K562 (cell line): ENCODE measurements around the gene SYCE1. TPM values are rescaled to one million over a fixed set of nuclear protein-coding genes. Genes with fewer than 3 reads are reported as not detected.
A peak's percentile ranks its signal among the peaks of the same experiment; 100 is the strongest.

ENCODE experiments used
- ATAC-seq: fragments of 200-7000 bp; cut with Tn5 transposase; 3 replicates; pipeline ENCODE4 v1.9.1; 2020; ENCODE audit warnings: moderate library complexity
- BruUV-seq: library from RNA; stranded (reverse); fragments of 400-500 nt; replicated peaks from 2 replicates; lab custom pipeline; 2021; lab: Mats Ljungman, UMichigan
- CTCF ChIA-PET: fragments of 300-600 bp; formaldehyde crosslinking; extraction: SDS; loops from one replicate; lab custom pipeline; 2021; ENCODE audit warnings: low intra/inter-chr PET ratio; lab: Yijun Ruan, JAX
- POLR2A ChIA-PET: fragments of 300-600, 350-650 bp; sonication (Branson Sonifier 250); formaldehyde crosslinking; extraction: SDS; loops from one replicate; lab custom pipeline; 2021; ENCODE audit warnings: antibody characterized with exemption, inconsistent platforms; lab: Yijun Ruan, JAX
- DNase-seq, 4 experiments: peaks; one replicate each; pipeline versions ENCODE4 v3.0.0 to v3.0.0-alpha.2; 2011 to 2018; ENCODE audit warnings: low spot score in 3 of 4, mixed read lengths in 3 of 4; ENCODE audit errors: extremely low read depth in 1 of 4
- FAIRE-seq: peaks from 2 replicates; lab custom pipeline; 2011; peaks lifted over from hg19 to GRCh38; lab: Jason Lieb, UNC
- H2AFZ ChIP-seq: 2 replicates; pipeline ENCODE4 v1.6.0; 2011; ENCODE audit warnings: low read depth, low read length, control low read depth, inconsistent platforms
- H3K27ac ChIP-seq: fragments of 200-600 bp; 3 replicates; pipeline ENCODE4 v1.8.0; 2011; ENCODE audit warnings: low read depth, mild to moderate bottlenecking, control low read depth, inconsistent platforms, low read length, moderate library complexity, mixed read lengths; ENCODE audit errors: extremely low read depth
- H3K27me3 ChIP-seq, 2 experiments: fragments of 300-600 bp in 1 of 2; 2 replicates in 1 of 2; 3 replicates in 1 of 2; pipeline versions ENCODE4 v1.6.0 to v1.8.0; 2011; ENCODE audit warnings: inconsistent platforms in 2 of 2, low read length in 2 of 2, mild to moderate bottlenecking in 1 of 2, mixed read lengths in 1 of 2, moderate library complexity in 1 of 2; ENCODE audit not compliant: control insufficient read depth in 2 of 2, insufficient read depth in 2 of 2
- H3K36me3 ChIP-seq: fragments of 300-600 bp; 3 replicates; pipeline ENCODE4 v1.8.0; 2011; ENCODE audit warnings: mild to moderate bottlenecking, low read length, inconsistent platforms; ENCODE audit not compliant: control insufficient read depth, insufficient read depth
- H3K4me1 ChIP-seq, 2 experiments: fragments of 200-600 bp in 1 of 2; replicated peaks in 1 of 2; 2 replicates in 1 of 2; 3 replicates in 1 of 2; pipeline versions ENCODE4 v1.5.1 to v1.8.0; 2011; ENCODE audit warnings: inconsistent platforms in 2 of 2, low read length in 2 of 2, mild to moderate bottlenecking in 1 of 2, mixed read lengths in 1 of 2, moderate library complexity in 1 of 2; ENCODE audit not compliant: control insufficient read depth in 2 of 2, insufficient read depth in 2 of 2
- H3K4me2 ChIP-seq: 2 replicates; pipeline ENCODE4 v1.6.1; 2011; ENCODE audit warnings: low read length, control low read depth, inconsistent platforms, mixed read lengths; ENCODE audit not compliant: insufficient read depth
- H3K4me3 ChIP-seq: fragments of 200-600 bp; sonication (generic), shearing (Covaris generic); 2 replicates; pipeline ENCODE4 v1.5.1; 2016; ENCODE audit warnings: control low read depth, inconsistent platforms
- H3K79me2 ChIP-seq: fragments of 200-600 bp; 3 replicates; pipeline ENCODE4 v1.8.0; 2011; ENCODE audit warnings: low read length, inconsistent platforms; ENCODE audit not compliant: control insufficient read depth, insufficient read depth
- H3K9ac ChIP-seq, 2 experiments: 2 replicates each; pipeline versions ENCODE4 v1.6.0 to v1.6.1; 2011; ENCODE audit warnings: low read depth in 2 of 2, low read length in 2 of 2, control low read depth in 1 of 2, inconsistent platforms in 1 of 2, mild to moderate bottlenecking in 1 of 2, mixed read lengths in 1 of 2; ENCODE audit not compliant: insufficient read depth in 1 of 2
- H3K9me1 ChIP-seq: one replicate; pipeline ENCODE4 v1.6.0; 2011; ENCODE audit warnings: inconsistent platforms, mild to moderate bottlenecking, low read length, moderate library complexity; ENCODE audit not compliant: control insufficient read depth, insufficient read depth
- H3K9me3 ChIP-seq: replicated peaks from 2 replicates; pipeline ENCODE4 v1.5.1; 2011; ENCODE audit warnings: low read depth, low read length, inconsistent platforms; ENCODE audit not compliant: control insufficient read depth, insufficient read depth
- H4K20me1 ChIP-seq: replicated peaks from 2 replicates; pipeline ENCODE4 v1.6.1; 2011; ENCODE audit warnings: low read length, inconsistent platforms, mixed read lengths; ENCODE audit not compliant: control insufficient read depth, insufficient read depth
- CEBPB ChIP-seq: fragments of 450-650 bp; IDR thresholded peaks from 2 replicates; pipeline ENCODE4 v1.6.1; 2016; ENCODE audit warnings: missing genetic modification characterization, missing compliant biosample characterization
- CTBP1 ChIP-seq: fragments of 450-650 bp; IDR thresholded peaks from 2 replicates; pipeline ENCODE4 v1.6.1; 2016; ENCODE audit warnings: borderline replicate concordance
- DDX20 ChIP-seq: fragments of 450-650 bp; IDR thresholded peaks from 2 replicates; pipeline ENCODE4 v1.6.1; 2016; ENCODE audit warnings: missing genetic modification characterization, low read depth, mild to moderate bottlenecking, missing compliant biosample characterization, moderate library complexity
- FOXK2 ChIP-seq, 2 experiments: fragments of 450-650 bp; IDR thresholded peaks in 1 of 2; conservative IDR thresholded peaks in 1 of 2; 2 replicates each; pipeline ENCODE4 v1.6.1; 2016; ENCODE audit warnings: low read depth in 2 of 2, mild to moderate bottlenecking in 1 of 2
- ZNF3 ChIP-seq: fragments of 250-450 bp; sonication (Bioruptor Pico); IDR thresholded peaks from 2 replicates; pipeline ENCODE4 v1.5.0; 2021; ENCODE audit warnings: mild to moderate bottlenecking, moderate library complexity
- ZNF79 ChIP-seq: fragments of 250-450 bp; sonication (Bioruptor Pico); IDR thresholded peaks from 2 replicates; pipeline ENCODE4 v1.4.0; 2020; ENCODE audit warnings: low read depth, mild to moderate bottlenecking, moderate library complexity
- WGBS: fragments of 100-300 bp; shearing (Covaris generic); methylation state at CpG from one replicate; pipeline ENCODE4 v1.1.6; 2016; ENCODE audit warnings: low coverage, mixed read lengths; ENCODE audit not compliant: insufficient coverage; ENCODE audit errors: missing lambda C conversion rate; 5-methylcytosine and 5-hydroxymethylcytosine counted together
- in situ Hi-C: fragments of 300-500 bp; cut with MboI; formaldehyde crosslinking; loops from 4 replicates; pipeline ENCODE4 v1.15.0; 2018; ENCODE audit warnings: inconsistent platforms, mixed read lengths
- intact Hi-C: fragments of 100-400 bp; cut with micrococcal nuclease; formaldehyde crosslinking; loops from 2 replicates; pipeline ENCODE4 v1.14.2; 2022
- polyA plus RNA-seq, 8 experiments: library from polyadenylated mRNA; depleted of rRNA in 4 of 8; stranded (reverse) in 5 of 8; unstranded in 3 of 8; fragments of >200 nt; fragmentation: Nextera tagmentation in 2 of 8; fragmentation: Illumina TruSeq in 1 of 8; extraction: Ambion mirVana in 2 of 8; extraction: Trizol in 1 of 8; gene quantifications; 2 replicates each; pipeline versions ENCODE4 v1.2.1 to v1.2.3, GENCODE V29; 2011 to 2014; ENCODE audit warnings: inconsistent platforms in 1 of 8, missing spikeins in 1 of 8
- total RNA-seq, 7 experiments: library from RNA; depleted of rRNA in 6 of 7; stranded (reverse); fragments of >200 nt in 6 of 7; fragmentation: Illumina TruSeq in 2 of 7; extraction: Trizol in 2 of 7; gene quantifications; 2 replicates each; pipeline versions ENCODE4 v1.2.1 to v1.2.3, GENCODE V29; 2011 to 2021; ENCODE audit warnings: low replicate concordance in 1 of 7

The SYCE1 gene
- total and polyA plus RNA-seq, 9 of the 15 experiments (the other 6 are each of a cell fraction or from before 2014, with no cell fraction given): not detected

- no peak overlapping the region for H3K9ac ChIP-seq
- intact Hi-C loops (no loop called here), in situ Hi-C loops (no loop called here)
- H3K36me3 ChIP-seq: no peaks in the 10 kb centered on the region
- no peaks in the 10 kb centered on the region for H3K4me1 ChIP-seq
- DNase-seq (no peak), ATAC-seq (no peak), FAIRE-seq (peak; percentile 37)
- no peak overlapping the region for H3K4me3 ChIP-seq
- 2% methylated on average over 4 of the region's 4 CpGs for WGBS
- no peaks in the 10 kb centered on the region for H3K9me1 ChIP-seq
- no peak for TF ChIP-seq ZNF79 (CRISPR knock-in tag)
- TF ChIP-seq FOXK2 (conservative IDR thresholded peaks at IDR 0.05 in 1 of 2, IDR thresholded peaks at IDR 0.05 in 1 of 2; ENCODE audit: low read depth in 2 of 2): no peak
- TF ChIP-seq CEBPB (tag): peak; percentile 25; the same call in 1 of the 2 replicates
- no peak for TF ChIP-seq ZNF3 (CRISPR knock-in tag)
- no peak overlapping the region for H3K4me2 ChIP-seq
- ChIA-PET CTCF (no interaction called here), POLR2A (no interaction called here)
- H3K27ac ChIP-seq: no peak overlapping the region
- H4K20me1 ChIP-seq: no peaks in the 10 kb centered on the region
- no TSS peak for BruUV-seq
- H3K9me3 ChIP-seq: no peaks in the 10 kb centered on the region; the same call in 1 of the 2 replicates
- no peaks in the 10 kb centered on the region for H3K79me2 ChIP-seq
- H2AFZ ChIP-seq: no peak overlapping the region
- H3K27me3 ChIP-seq: no peaks in the 10 kb centered on the region
Measured at GRCh38 chr10:133511907-133512528, 53.4 kb downstream of the SYCE1 start.

- Histone ChIP-seq H3K4me1 (no peaks in the 10 kb centered on the region), H3K4me3 (no peak overlapping the region), H3K9me3 (no peaks in the 10 kb centered on the region; the same call in 1 of the 2 replicates), H3K9ac (no peak overlapping the region), H4K20me1 (no peaks in the 10 kb centered on the region), H3K79me2 (no peaks in the 10 kb centered on the region), H3K4me2 (no peak overlapping the region), H3K27ac (no peak overlapping the region), H2AFZ (no peak overlapping the region), H3K9me1 (no peaks in the 10 kb centered on the region), H3K27me3 (no peaks in the 10 kb centered on the region), H3K36me3 (no peaks in the 10 kb centered on the region)
- ATAC-seq: no peak
- TF ChIP-seq CTBP1 (no peak), ZNF3 (CRISPR knock-in tag) (no peak), DDX20 (tag) (no peak)
- no peak for FAIRE-seq
- DNase-seq: no peak
- POLR2A ChIA-PET: no interaction called here
- in situ Hi-C loops (no loop called here), intact Hi-C loops (no loop called here)
- CTCF ChIA-PET: no interaction called here
- 2% methylated on average over 4 of the region's 4 CpGs for WGBS
- no TSS peak for BruUV-seq
Measured at GRCh38 chr10:133511408-133511807, 54.0 kb downstream of the SYCE1 start.
